Stimulated activated CD4-positive, alpha-beta T cell treated with anti-CD3 and anti-CD28 coated beads, Interleukin-12 subunit alpha, Interleukin-12 subunit beta, amount 100 ng/mL, for 48 hours (primary cell): ENCODE data around the gene NKIRAS1.
"Not testable (repeated sequence)": the region's sequence is repeated elsewhere in the genome, so short reads cannot be mapped to it uniquely, and the experiment has no call there.

Experiments used
- DNase-seq, 3 donors: peaks; one replicate each; pipeline ENCODE4 v3.0.0-alpha.2; 2020; ENCODE audit warnings: low read depth in 2 of 3, low spot score in 1 of 3

NKIRAS1 gene

GRCh38 chr3:23941440-23941839 is 24.6 kb upstream of the NKIRAS1 start:
- DNase-seq = no peak

- no peak for DNase-seq
Observed at GRCh38 chr3:23940775-23941174, 24.0 kb upstream of the NKIRAS1 start.

GRCh38 chr3:23938688-23939087 is 21.9 kb upstream of the NKIRAS1 start:
- no peak for DNase-seq

- DNase-seq = no peak
Observed at GRCh38 chr3:23937296-23937695, 20.5 kb upstream of the NKIRAS1 start.

- no peak for DNase-seq
Observed at GRCh38 chr3:23934253-23934652, 17.5 kb upstream of the NKIRAS1 start.

GRCh38 chr3:23932571-23932970 is 15.8 kb upstream of the NKIRAS1 start:
- no peak for DNase-seq

- DNase-seq = no peak
Observed at GRCh38 chr3:23931597-23931996, 14.8 kb upstream of the NKIRAS1 start.

- DNase-seq = no peak
Observed at GRCh38 chr3:23928524-23928923, 11.7 kb upstream of the NKIRAS1 start.

- no peak for DNase-seq
Observed at GRCh38 chr3:23926736-23927135, 9.9 kb upstream of the NKIRAS1 start.

GRCh38 chr3:23926246-23926645 is 9.5 kb upstream of the NKIRAS1 start:
- DNase-seq = no peak

- DNase-seq = no peak
Observed at GRCh38 chr3:23923786-23924185, 7.0 kb upstream of the NKIRAS1 start.

- no peak for DNase-seq
Observed at GRCh38 chr3:23921052-23921511, 4.3 kb upstream of the NKIRAS1 start.

GRCh38 chr3:23920151-23920655 is 3.4 kb upstream of the NKIRAS1 start:
- DNase-seq = no peak

- no peak for DNase-seq
Observed at GRCh38 chr3:23919628-23920027, 2.8 kb upstream of the NKIRAS1 start.

GRCh38 chr3:23918331-23918730 is 1.5 kb upstream of the NKIRAS1 start:
- not testable (repeated sequence) for DNase-seq

GRCh38 chr3:23917679-23918303 is 1.0 kb upstream of the NKIRAS1 start:
- peak in 2 of 3 donors; percentile 64 to 68 for DNase-seq

GRCh38 chr3:23916152-23916885 is 471 bp downstream of the NKIRAS1 start:
- DNase-seq = no peak

- no peak for DNase-seq
Observed at GRCh38 chr3:23915537-23916108, 1.2 kb downstream of the NKIRAS1 start.

GRCh38 chr3:23913873-23914743 is 2.7 kb downstream of the NKIRAS1 start:
- no peak for DNase-seq

GRCh38 chr3:23913182-23913581 is 3.6 kb downstream of the NKIRAS1 start:
- no peak for DNase-seq

GRCh38 chr3:23912335-23912734 is 4.5 kb downstream of the NKIRAS1 start:
- DNase-seq = not testable (repeated sequence)
